ENCODE data around the gene C11orf71.

GRCh38 chr11:114359342-114359741, 41.0 kb downstream of the C11orf71 start:
- TF ChIP-seq CTCF (IDR thresholded peaks at IDR 0.05; ENCODE audit: low read depth, low read length, missing input control): no peak
- TF ChIP-seq RXRA (IDR thresholded peaks at IDR 0.05): no peak
- TF ChIP-seq FOXA1 (IDR thresholded peaks at IDR 0.05): no peak
- no peak for TF ChIP-seq MAX (IDR thresholded peaks at IDR 0.05)
- TF ChIP-seq RAD21 (IDR thresholded peaks at IDR 0.05): no peak
- TF ChIP-seq EGR1 (IDR thresholded peaks at IDR 0.05; ENCODE audit: low read depth in 2 of 2): no peak
